ENCODE measurements around the gene AKT2. TPM values are rescaled to one million over a fixed set of nuclear protein-coding genes. Genes with fewer than 3 reads are reported as not detected.

Gene AKT2
- total RNA-seq, 1 experiment from 2014 or later = 141 TPM

- TF ChIP-seq POLR2AphosphoS5 (IDR thresholded peaks at IDR 0.05; ENCODE audit: low read depth, low read length) (no peak), EGR1 (IDR thresholded peaks at IDR 0.05; ENCODE audit: low read depth) (no peak), ATF3 (IDR thresholded peaks at IDR 0.05) (no peak), CTCF (IDR thresholded peaks at IDR 0.05 in 2 of 3, conservative IDR thresholded peaks at IDR 0.05 in 1 of 3; ENCODE audit: borderline replicate concordance in 1 of 3, insufficient read depth in 1 of 3, low read depth in 2 of 3, low read length in 2 of 3) (no peak), JUND (IDR thresholded peaks at IDR 0.05) (no peak), YY1 (IDR thresholded peaks at IDR 0.05; ENCODE audit: extremely low read depth, insufficient replicate concordance, low read depth, low read length) (no peak), SIN3A (IDR thresholded peaks at IDR 0.05; ENCODE audit: low read depth) (no peak), POLR2A (IDR thresholded peaks at IDR 0.05; ENCODE audit: borderline replicate concordance, extremely low read depth, insufficient read depth, insufficient read length) (no peak), FOSL1 (IDR thresholded peaks at IDR 0.05; ENCODE audit: low read depth) (no peak), ELF1 (IDR thresholded peaks at IDR 0.05; ENCODE audit: borderline replicate concordance, low read depth) (no peak), SRF (IDR thresholded peaks at IDR 0.05; ENCODE audit: low read depth) (no peak), SP1 (IDR thresholded peaks at IDR 0.05; ENCODE audit: low read depth) (no peak)
These were observed 35.4 kb downstream of the AKT2 start (continued) for GRCh38 chr19:40249781-40250180.

GRCh38 chr19:40249201-40249600 is 35.9 kb downstream of the AKT2 start:
- H3K4me3 ChIP-seq (replicated peaks in 1 of 2; ENCODE audit: low read depth in 1 of 2, low read length in 2 of 2) = no peak overlapping the region
- H3K36me3 ChIP-seq (ENCODE audit: control insufficient read depth in 1 of 2, insufficient read depth in 2 of 2, low read length in 2 of 2) = peaks cover 6 to 7% of the 10 kb centered on the region in 2 experiments; a peak in 2 of 4 replicates
- H3K9me3 ChIP-seq (ENCODE audit: control insufficient read depth in 1 of 2, insufficient read depth in 1 of 2, low read depth in 1 of 2, low read length in 2 of 2) = no peaks in the 10 kb centered on the region
- no peaks in the 10 kb centered on the region for H3K4me1 ChIP-seq (ENCODE audit: control insufficient read depth in 1 of 2, insufficient read depth in 2 of 2, low read length in 2 of 2)
- no TSS peak for BruUV-seq (replicated peaks)
- H3K9ac ChIP-seq (ENCODE audit: low read length) = no peak overlapping the region
- ChIA-PET RAD21 (ENCODE audit: low non-redundant PET in 1 of 2, low total read pairs in 2 of 2, uncharacterized antibody in 2 of 2, unreplicated experiment in 2 of 2) (no interaction called here), CTCF (no interaction called here), POLR2A (no interaction called here)
- H3K79me2 ChIP-seq (ENCODE audit: insufficient read depth, low read length) = peaks cover 14% of the 10 kb centered on the region; the same call in 1 of the 2 replicates
- no peaks in the 10 kb centered on the region for H4K20me1 ChIP-seq (ENCODE audit: insufficient read depth)
- H3K27me3 ChIP-seq (ENCODE audit: insufficient read depth, low read length) = no peaks in the 10 kb centered on the region
- no peaks in the 10 kb centered on the region for H3K9me2 ChIP-seq (ENCODE audit: insufficient read depth)
- no peak for DNase-seq (ENCODE audit: low read depth, low spot score)
- H2AFZ ChIP-seq (ENCODE audit: low read depth, low read length, poor library complexity, severe bottlenecking) = no peak overlapping the region
- H3K27ac ChIP-seq (ENCODE audit: low read depth, low read length) = no peak overlapping the region
- no peak for ATAC-seq
- intact Hi-C loops (cut with micrococcal nuclease) = no loop called here
- H3K4me2 ChIP-seq (ENCODE audit: low read length) = no peak overlapping the region
- TF ChIP-seq ELF1 (IDR thresholded peaks at IDR 0.05; ENCODE audit: borderline replicate concordance, low read depth) = no peak
- TF ChIP-seq SIN3A (IDR thresholded peaks at IDR 0.05; ENCODE audit: low read depth) = no peak
- no peak for TF ChIP-seq RAD21 (IDR thresholded peaks at IDR 0.05; ENCODE audit: low read depth)
- TF ChIP-seq REST (IDR thresholded peaks at IDR 0.05; ENCODE audit: low read depth) = no peak
- no peak for TF ChIP-seq CTCF (IDR thresholded peaks at IDR 0.05 in 2 of 3, conservative IDR thresholded peaks at IDR 0.05 in 1 of 3; ENCODE audit: borderline replicate concordance in 1 of 3, insufficient read depth in 1 of 3, low read depth in 2 of 3, low read length in 2 of 3)
- TF ChIP-seq FOSL1 (IDR thresholded peaks at IDR 0.05; ENCODE audit: low read depth) = no peak
- no peak for TF ChIP-seq ZBTB33 (IDR thresholded peaks at IDR 0.05; ENCODE audit: extremely low read depth, insufficient replicate concordance, low read length)
- no peak for TF ChIP-seq POLR2A (IDR thresholded peaks at IDR 0.05; ENCODE audit: borderline replicate concordance, extremely low read depth, insufficient read depth, insufficient read length)
